NCI-H146 (cell line): ENCODE measurements around the gene NHP2.
A peak's percentile ranks its signal among the peaks of the same experiment; 100 is the strongest.
"Not testable (repeated sequence)": the region's sequence is repeated elsewhere in the genome, so short reads cannot be mapped to it uniquely, and the experiment has no call there.

Experiments
- DNase-seq: peaks from one replicate; lab custom pipeline; 2025; lab: John Stamatoyannopoulos, UW

The NHP2 gene

DNA sequence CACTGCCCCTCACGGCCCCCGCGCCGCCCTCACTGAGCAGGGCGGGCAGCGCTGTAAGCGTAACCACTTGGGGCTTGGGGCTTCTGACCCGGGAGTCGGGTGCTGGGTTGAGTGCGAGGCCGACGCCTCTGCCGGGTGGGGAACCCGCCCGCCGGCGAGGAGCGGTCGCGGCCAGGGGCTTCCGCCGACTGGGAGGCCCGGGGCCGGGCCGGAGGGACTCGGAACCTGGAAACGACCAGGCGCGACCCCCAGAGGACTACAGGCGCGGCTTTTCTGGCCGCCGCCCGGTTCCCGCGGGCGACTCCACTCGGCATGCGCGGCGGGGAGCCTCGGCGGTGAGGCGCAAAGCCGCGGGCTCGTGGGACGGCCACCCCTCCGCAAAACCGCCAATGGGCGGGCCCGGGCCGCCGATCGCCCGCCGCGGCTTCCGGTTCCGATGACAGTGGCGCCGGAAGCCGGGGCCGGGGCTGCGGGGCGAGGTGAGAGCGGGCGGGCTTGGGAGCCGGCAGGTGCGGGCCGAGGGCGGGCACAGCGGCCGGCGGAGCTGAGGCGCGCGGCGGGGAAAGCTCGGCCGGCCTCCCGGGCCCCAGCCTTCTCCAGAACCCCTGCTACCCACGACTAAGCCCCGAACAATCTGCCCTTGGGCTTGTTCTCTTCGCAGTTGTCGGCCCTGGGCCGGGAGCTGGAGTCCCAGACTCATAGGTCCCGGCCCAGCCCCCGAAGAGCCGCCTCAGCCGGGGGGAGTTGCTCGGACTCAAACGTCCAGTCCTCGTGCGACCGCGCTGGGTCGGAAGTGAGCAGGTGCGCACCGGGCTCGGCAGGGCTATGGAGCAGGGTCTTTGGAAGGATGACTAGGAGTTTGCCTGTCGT, 22.9 kb downstream of the NHP2 start, which contains the start of gene RMND5B:
RMND5B (plus strand) TSS at position 439 of the 870 bp plus-strand sequence. CDS start 7,106 bp downstream, outside the sequence.
- peak; percentile 87 for DNase-seq

DNA sequence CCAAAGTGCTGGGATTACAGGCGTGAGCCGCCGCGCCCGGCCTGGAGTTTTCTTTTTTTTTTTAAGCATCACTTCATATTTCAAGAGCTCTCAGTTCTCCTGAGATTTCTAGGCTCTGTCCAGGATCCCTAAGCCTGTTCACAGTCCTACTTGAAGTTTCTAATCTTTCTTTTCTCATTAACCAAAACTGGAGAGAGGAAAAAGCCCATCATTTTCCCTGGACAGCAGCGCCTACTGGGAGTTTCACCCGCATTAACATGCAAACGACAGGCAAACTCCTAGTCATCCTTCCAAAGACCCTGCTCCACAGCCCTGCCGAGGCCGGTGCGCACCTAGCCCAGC, 23.5 kb downstream of the NHP2 start:
- not testable (repeated sequence) for DNase-seq

DNA sequence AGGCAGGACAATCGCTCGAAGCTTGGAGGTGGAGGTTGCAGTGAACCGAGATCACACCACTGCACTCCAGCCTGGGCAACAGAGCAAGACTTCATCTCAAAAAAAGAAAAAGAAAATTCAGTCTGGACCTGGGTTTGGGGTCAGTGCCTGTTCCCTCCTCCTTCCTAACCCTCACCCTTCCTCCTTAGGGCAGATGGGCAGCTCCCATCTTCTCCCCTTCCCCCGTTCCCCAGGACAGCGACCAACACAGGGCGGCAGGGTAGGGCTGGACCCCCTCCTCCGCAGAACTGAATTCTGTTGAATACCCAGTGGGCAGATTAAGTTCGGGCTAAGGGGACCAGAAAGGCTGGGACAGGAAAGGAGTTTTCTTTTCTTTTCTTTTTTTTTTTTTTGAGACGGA, 24.4 kb downstream of the NHP2 start:
- no peak for DNase-seq

DNA sequence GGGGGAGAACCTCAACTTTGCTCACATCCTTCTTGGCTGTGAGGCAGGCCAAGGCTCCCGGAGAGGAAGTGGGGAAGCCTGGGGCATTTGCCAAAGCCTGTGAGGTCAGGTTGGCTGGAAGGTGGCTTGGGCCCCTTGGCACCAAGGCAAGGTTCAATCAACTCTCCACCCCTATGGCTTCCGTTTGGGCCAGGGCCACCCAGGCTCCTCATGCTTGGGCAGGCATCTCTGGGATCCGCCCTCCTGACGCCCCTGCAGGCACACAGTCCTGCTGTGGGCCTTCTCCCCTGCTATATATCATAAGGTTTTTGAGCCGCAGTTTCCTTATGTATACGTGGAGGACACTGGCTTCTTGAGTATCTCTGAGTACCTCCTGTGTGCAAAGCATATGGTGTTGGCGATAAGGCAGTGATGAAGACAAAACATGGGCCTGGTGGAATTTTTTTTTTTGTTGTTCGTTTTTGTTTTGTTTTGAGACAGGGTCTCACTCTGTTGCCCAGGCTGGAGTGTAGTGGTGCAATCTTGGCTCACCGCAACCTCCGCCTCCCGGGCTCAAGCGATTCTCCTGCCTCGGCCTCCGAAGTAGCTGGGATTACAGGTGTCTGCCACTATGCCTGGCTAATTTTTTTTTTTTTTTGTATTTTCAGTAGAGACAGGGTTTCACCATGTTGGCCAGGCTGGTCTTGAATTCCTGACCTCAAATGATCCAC, 26.2 kb downstream of the NHP2 start:
- DNase-seq, result not testable (repeated sequence)

GRCh38 chr5:178126556-178126955, 27.1 kb downstream of the NHP2 start:
- no peak for DNase-seq

DNA sequence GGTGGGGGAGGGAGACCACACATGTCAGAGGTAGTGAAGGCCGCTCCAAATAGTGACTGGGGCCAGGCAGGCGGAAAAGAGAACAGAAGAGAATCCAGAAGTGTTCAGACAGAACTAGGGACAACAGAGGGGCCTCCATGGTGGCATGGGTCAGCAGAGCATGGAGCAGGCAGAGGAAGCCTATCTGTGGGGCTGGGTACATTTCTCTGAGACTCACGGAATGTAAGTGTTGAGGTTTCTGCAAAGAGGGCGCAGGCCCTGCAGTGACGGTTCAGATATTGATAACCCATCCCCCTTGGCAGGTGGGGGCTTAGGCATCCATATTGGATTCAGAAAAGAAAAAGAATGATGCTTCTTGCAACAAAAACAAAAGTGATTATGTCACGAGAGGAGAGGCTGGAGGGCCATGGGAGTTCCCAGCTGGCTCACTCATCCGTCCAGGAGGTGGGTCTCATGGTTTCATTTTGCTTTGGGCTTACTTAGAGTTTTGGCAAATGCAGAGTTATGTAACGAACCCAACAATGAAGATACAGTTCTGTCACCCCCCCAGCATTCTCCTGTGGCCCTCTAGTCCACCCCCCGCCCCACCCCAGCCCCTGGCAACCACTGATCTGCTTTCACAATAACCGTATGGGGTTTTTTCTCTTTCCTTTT, 28.3 kb downstream of the NHP2 start:
- no peak for DNase-seq

- DNase-seq, result no peak
Measured at GRCh38 chr5:178123966-178124925, 29.4 kb downstream of the NHP2 start.

GRCh38 chr5:178123094-178123965, 30.4 kb downstream of the NHP2 start:
- no peak for DNase-seq

DNA sequence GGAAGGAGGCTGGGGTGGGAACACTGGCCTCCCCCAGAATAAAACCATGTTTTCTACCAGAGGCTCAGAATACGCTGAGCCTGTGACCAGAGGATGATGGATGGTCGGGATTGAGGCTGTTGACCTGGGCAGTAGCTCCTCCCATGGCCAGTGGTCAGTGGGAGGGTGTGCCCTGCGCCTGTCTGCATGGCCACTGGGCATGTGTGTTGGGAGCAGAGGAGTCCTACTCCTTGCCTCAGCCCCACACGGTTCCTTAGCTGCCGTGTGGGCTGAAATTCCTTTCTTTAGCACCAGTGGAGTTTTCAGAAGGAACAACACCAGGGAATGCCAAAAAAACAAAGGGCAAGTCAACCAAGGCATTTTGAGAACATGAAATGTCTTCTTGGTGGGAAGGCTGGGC, 31.3 kb downstream of the NHP2 start:
- DNase-seq, result no peak

DNA sequence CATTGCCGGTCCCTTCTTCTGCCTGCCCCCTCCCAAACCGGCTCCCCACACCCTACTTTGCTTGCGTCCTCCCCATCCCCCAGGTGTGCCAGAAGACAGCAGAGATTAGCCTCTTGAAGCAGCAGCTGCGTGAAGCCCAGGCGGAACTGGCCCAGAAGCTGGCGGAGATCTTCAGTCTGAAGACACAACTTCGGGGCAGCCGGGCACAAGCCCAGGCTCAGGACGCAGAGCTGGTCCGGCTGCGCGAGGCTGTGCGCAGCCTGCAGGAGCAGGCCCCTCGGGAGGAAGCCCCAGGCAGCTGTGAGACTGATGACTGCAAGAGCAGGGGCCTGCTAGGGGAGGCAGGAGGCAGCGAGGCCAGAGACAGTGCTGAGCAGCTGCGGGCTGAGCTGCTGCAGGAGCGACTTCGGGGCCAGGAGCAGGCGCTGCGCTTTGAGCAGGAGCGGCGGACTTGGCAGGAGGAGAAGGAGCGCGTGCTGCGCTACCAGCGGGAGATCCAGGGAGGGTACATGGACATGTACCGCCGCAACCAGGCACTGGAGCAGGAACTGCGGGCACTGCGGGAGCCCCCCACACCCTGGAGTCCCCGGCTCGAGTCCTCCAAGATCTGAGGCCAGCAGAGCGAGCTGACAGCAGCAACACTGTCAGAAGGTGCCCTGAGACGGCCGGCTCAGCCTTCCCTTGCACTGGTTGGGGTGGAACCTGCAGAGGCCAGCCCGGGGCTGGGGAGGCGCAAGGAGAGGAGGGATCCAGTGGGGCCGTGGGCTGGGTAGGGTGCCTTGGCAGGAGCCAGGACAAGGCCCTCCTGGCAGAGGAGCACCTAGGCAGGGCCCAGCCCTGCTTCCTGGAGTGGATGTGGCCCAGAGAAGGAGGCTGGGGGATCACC, 32.1 kb downstream of the NHP2 start:
- no peak for DNase-seq

DNA sequence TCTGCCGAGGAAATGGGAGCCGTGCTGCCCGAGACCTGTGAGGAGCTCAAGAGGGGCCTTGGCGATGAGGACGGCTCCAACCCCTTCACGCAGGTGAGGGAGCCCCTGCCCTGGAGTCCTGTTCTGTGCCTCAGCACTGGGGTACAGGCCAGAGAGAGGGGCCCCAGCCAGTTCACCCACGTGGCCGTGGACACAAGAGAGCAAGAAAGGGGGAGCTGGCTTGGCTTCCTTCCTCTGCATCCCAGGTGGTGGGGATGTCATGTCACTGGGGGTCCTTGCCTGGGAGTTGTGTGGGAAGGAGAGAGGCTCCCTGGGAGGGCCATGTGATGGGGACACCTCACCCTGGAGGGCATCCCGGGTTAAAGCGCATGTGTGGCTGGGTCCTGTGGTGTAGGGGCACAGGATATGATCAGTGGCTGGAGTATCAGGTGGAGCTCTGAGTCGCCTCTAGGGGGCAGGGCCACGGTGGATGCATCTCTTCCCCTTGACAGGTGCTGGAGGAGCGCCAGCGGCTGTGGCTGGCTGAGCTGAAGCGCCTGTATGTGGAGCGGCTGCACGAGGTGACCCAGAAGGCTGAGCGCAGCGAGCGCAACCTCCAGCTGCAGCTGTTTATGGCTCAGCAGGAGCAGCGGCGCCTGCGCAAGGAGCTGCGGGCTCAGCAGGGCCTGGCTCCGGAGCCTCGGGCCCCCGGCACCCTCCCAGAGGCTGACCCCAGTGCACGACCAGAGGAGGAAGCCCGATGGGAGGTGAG, 32.9 kb downstream of the NHP2 start:
- DNase-seq, result peak; percentile 84

- no peak for DNase-seq
Measured at GRCh38 chr5:178119915-178120606, 33.6 kb downstream of the NHP2 start.

DNA sequence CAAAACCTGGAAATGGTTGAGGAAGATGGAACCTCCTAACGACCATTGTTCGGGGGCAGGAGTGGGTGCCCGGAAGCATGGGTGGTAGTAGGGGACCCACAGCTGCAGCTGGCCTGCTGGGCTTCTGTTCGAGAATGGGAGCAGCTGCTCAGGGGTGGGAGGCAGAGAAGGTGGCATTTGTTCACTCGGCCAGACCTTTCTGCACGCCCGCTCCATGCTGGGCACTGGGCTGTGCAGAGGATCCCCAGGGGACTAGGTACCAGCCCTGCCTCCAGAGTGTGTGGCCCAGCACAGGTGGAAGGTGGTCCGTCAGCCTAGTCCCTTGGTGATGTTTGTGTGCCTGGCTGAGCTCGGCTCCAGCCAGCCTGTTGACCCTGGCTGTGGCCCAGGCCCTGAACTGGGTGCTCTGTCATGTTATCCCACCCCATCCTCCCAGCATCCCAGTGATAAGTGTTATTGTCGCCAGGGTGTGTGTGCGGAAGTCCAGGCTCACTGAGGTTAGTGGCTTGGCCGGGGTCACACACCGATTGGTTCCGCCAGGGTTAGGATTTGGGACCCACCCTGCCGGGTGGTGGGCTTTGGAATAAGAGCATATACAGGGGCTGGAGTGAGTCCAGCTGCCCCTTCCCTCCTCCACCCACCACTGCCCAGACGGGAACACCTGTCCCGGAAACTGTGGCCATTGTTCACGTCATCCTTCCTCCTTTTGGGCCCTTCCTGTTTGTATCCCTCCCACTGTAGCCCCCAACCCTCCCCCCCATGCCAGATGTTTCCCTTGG, 35.6 kb downstream of the NHP2 start:
- DNase-seq, result no peak

- no peak for DNase-seq
Measured at GRCh38 chr5:178116143-178116885, 37.4 kb downstream of the NHP2 start.

GRCh38 chr5:178115814-178116142, 37.9 kb downstream of the NHP2 start:
- DNase-seq, result no peak

DNA sequence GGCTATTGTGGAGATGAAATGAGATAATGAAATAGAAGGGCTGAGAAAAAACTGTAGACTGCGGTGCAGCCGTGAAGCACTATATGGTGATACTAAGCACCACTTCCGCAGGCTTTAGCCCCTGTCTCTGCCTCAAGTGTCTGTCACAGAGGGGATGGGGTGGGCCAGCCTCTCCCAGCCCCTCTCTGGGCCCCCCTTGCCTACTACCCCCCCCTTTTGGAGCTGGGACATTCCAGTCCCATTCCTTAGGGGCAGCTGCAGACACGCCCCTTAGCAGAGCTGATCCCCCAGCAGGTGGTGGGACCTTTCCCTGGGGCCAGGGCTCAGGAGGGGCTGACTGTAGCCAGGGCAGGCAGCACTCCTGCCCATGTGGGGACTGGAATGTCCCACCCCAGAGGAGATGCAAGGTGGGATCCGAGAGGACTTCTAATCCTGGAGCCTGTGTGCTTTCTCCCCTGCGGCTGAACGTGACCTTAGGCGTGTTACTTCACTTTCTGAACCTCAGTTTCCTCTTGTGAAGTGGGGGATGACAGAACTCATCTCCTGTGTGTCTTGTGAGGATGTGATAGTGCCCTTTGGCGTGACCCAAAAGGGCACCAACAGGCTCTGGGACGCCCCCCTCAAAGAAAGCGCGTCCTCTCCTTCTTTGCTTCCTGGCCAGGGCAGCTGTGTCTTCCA, 38.4 kb downstream of the NHP2 start:
- no peak for DNase-seq
